ENCODE data around the gene STX1B.

STX1B gene

GRCh38 chr16:30982548-30983288, 27.7 kb downstream of the STX1B start:
- Histone ChIP-seq H3K4me3 (ENCODE audit: insufficient read length, low read depth) (no peak overlapping the region), H3K9me3 (ENCODE audit: insufficient read depth, low read length) (no peaks in the 10 kb centered on the region), H3K36me3 (ENCODE audit: insufficient read depth, insufficient read length, low read length) (peaks cover 91% of the 10 kb centered on the region), H3K9ac (ENCODE audit: insufficient read length, low read depth) (no peak overlapping the region), H3K4me1 (ENCODE audit: insufficient read depth, insufficient read length) (peaks cover 20% of the 10 kb centered on the region), H3K27me3 (ENCODE audit: insufficient read depth, insufficient read length) (no peaks in the 10 kb centered on the region)
- no peak for DNase-seq (ENCODE audit: low read depth, low spot score)
- TF ChIP-seq YY1 (IDR thresholded peaks at IDR 0.05; ENCODE audit: insufficient read depth, insufficient read length) (no peak), ZNF274 (IDR thresholded peaks at IDR 0.05; ENCODE audit: low read depth, low read length) (no peak), SUZ12 (IDR thresholded peaks at IDR 0.05; ENCODE audit: extremely low read depth, insufficient read depth, insufficient read length) (no peak)

- Histone ChIP-seq H3K9ac (ENCODE audit: insufficient read length, low read depth) (no peak overlapping the region), H3K36me3 (ENCODE audit: insufficient read depth, insufficient read length, low read length) (peaks cover 93% of the 10 kb centered on the region), H3K27me3 (ENCODE audit: insufficient read depth, insufficient read length) (no peaks in the 10 kb centered on the region), H3K4me3 (ENCODE audit: insufficient read length, low read depth) (no peak overlapping the region), H3K4me1 (ENCODE audit: insufficient read depth, insufficient read length) (peaks cover 20% of the 10 kb centered on the region), H3K9me3 (ENCODE audit: insufficient read depth, low read length) (no peaks in the 10 kb centered on the region)
- no peak for TF ChIP-seq YY1 (IDR thresholded peaks at IDR 0.05; ENCODE audit: insufficient read depth, insufficient read length)
- TF ChIP-seq SUZ12 (IDR thresholded peaks at IDR 0.05; ENCODE audit: extremely low read depth, insufficient read depth, insufficient read length) = no peak
- DNase-seq (ENCODE audit: low read depth, low spot score) = no peak
Observed at GRCh38 chr16:30980959-30981358, 29.5 kb downstream of the STX1B start.

- Histone ChIP-seq H3K4me1 (ENCODE audit: insufficient read depth, insufficient read length) (peaks cover 15% of the 10 kb centered on the region), H3K4me3 (ENCODE audit: insufficient read length, low read depth) (no peak overlapping the region), H3K9ac (ENCODE audit: insufficient read length, low read depth) (no peak overlapping the region), H3K36me3 (ENCODE audit: insufficient read depth, insufficient read length, low read length) (peaks cover 93% of the 10 kb centered on the region), H3K9me3 (ENCODE audit: insufficient read depth, low read length) (no peaks in the 10 kb centered on the region), H3K27me3 (ENCODE audit: insufficient read depth, insufficient read length) (no peaks in the 10 kb centered on the region)
- DNase-seq (ENCODE audit: low read depth, low spot score) = no peak
- TF ChIP-seq ZNF274 (IDR thresholded peaks at IDR 0.05; ENCODE audit: low read depth, low read length) = no peak
- TF ChIP-seq SUZ12 (IDR thresholded peaks at IDR 0.05; ENCODE audit: extremely low read depth, insufficient read depth, insufficient read length) = no peak
- no peak for TF ChIP-seq YY1 (IDR thresholded peaks at IDR 0.05; ENCODE audit: insufficient read depth, insufficient read length)
Observed at GRCh38 chr16:30980434-30980833, 30.0 kb downstream of the STX1B start.

GRCh38 chr16:30980023-30980371, 30.4 kb downstream of the STX1B start:
- Histone ChIP-seq H3K4me1 (ENCODE audit: insufficient read depth, insufficient read length) (peaks cover 11% of the 10 kb centered on the region), H3K36me3 (ENCODE audit: insufficient read depth, insufficient read length, low read length) (peaks cover 94% of the 10 kb centered on the region), H3K4me3 (ENCODE audit: insufficient read length, low read depth) (no peak overlapping the region), H3K9me3 (ENCODE audit: insufficient read depth, low read length) (no peaks in the 10 kb centered on the region), H3K9ac (ENCODE audit: insufficient read length, low read depth) (no peak overlapping the region), H3K27me3 (ENCODE audit: insufficient read depth, insufficient read length) (no peaks in the 10 kb centered on the region)
- no peak for DNase-seq (ENCODE audit: low read depth, low spot score)
- TF ChIP-seq SUZ12 (IDR thresholded peaks at IDR 0.05; ENCODE audit: extremely low read depth, insufficient read depth, insufficient read length) (no peak), YY1 (IDR thresholded peaks at IDR 0.05; ENCODE audit: insufficient read depth, insufficient read length) (no peak), ZNF274 (IDR thresholded peaks at IDR 0.05; ENCODE audit: low read depth, low read length) (no peak)

- Histone ChIP-seq H3K9me3 (ENCODE audit: insufficient read depth, low read length) (no peaks in the 10 kb centered on the region), H3K9ac (ENCODE audit: insufficient read length, low read depth) (peak overlapping the region; percentile 21), H3K27me3 (ENCODE audit: insufficient read depth, insufficient read length) (no peaks in the 10 kb centered on the region), H3K4me3 (ENCODE audit: insufficient read length, low read depth) (no peak overlapping the region), H3K36me3 (ENCODE audit: insufficient read depth, insufficient read length, low read length) (peaks cover 96% of the 10 kb centered on the region), H3K4me1 (ENCODE audit: insufficient read depth, insufficient read length) (peaks cover 8% of the 10 kb centered on the region)
- DNase-seq (ENCODE audit: low read depth, low spot score) = no peak
- no peak for TF ChIP-seq YY1 (IDR thresholded peaks at IDR 0.05; ENCODE audit: insufficient read depth, insufficient read length)
- TF ChIP-seq ZNF274 (IDR thresholded peaks at IDR 0.05; ENCODE audit: low read depth, low read length) = no peak
- no peak for TF ChIP-seq SUZ12 (IDR thresholded peaks at IDR 0.05; ENCODE audit: extremely low read depth, insufficient read depth, insufficient read length)
Observed at GRCh38 chr16:30979170-30980022, 31.0 kb downstream of the STX1B start.

GRCh38 chr16:30977502-30977901, 32.9 kb downstream of the STX1B start:
- Histone ChIP-seq H3K9ac (ENCODE audit: insufficient read length, low read depth) (no peak overlapping the region), H3K4me3 (ENCODE audit: insufficient read length, low read depth) (no peak overlapping the region), H3K4me1 (ENCODE audit: insufficient read depth, insufficient read length) (peaks cover 8% of the 10 kb centered on the region), H3K9me3 (ENCODE audit: insufficient read depth, low read length) (no peaks in the 10 kb centered on the region), H3K36me3 (ENCODE audit: insufficient read depth, insufficient read length, low read length) (peaks cover 96% of the 10 kb centered on the region), H3K27me3 (ENCODE audit: insufficient read depth, insufficient read length) (no peaks in the 10 kb centered on the region)
- no peak for DNase-seq (ENCODE audit: low read depth, low spot score)
- no peak for TF ChIP-seq ZNF274 (IDR thresholded peaks at IDR 0.05; ENCODE audit: low read depth, low read length)
- TF ChIP-seq SUZ12 (IDR thresholded peaks at IDR 0.05; ENCODE audit: extremely low read depth, insufficient read depth, insufficient read length) = no peak
- TF ChIP-seq YY1 (IDR thresholded peaks at IDR 0.05; ENCODE audit: insufficient read depth, insufficient read length) = no peak

- Histone ChIP-seq H3K4me1 (ENCODE audit: insufficient read depth, insufficient read length) (peaks cover 8% of the 10 kb centered on the region), H3K36me3 (ENCODE audit: insufficient read depth, insufficient read length, low read length) (peaks cover 98% of the 10 kb centered on the region), H3K9me3 (ENCODE audit: insufficient read depth, low read length) (no peaks in the 10 kb centered on the region), H3K9ac (ENCODE audit: insufficient read length, low read depth) (peak overlapping the region; percentile 1), H3K4me3 (ENCODE audit: insufficient read length, low read depth) (no peak overlapping the region), H3K27me3 (ENCODE audit: insufficient read depth, insufficient read length) (no peaks in the 10 kb centered on the region)
- DNase-seq (ENCODE audit: low read depth, low spot score) = no peak
- no peak for TF ChIP-seq YY1 (IDR thresholded peaks at IDR 0.05; ENCODE audit: insufficient read depth, insufficient read length)
- no peak for TF ChIP-seq SUZ12 (IDR thresholded peaks at IDR 0.05; ENCODE audit: extremely low read depth, insufficient read depth, insufficient read length)
- no peak for TF ChIP-seq ZNF274 (IDR thresholded peaks at IDR 0.05; ENCODE audit: low read depth, low read length)
Observed at GRCh38 chr16:30976486-30976885, 34.0 kb downstream of the STX1B start.
